DOHH2 (cell line): ENCODE data around the gene CLEC10A.

Source experiments
- EZH2phosphoT487 ChIP-seq: fragments of 200-600 bp; sonication (generic); IDR thresholded peaks from 2 replicates; pipeline ENCODE4 v1.6.1; 2017; ENCODE audit warnings: borderline replicate concordance, mild to moderate bottlenecking, antibody characterized with exemption, low read length, moderate library complexity, mixed read lengths
- TF ChIP-seq, protein P1 (sequence below): fragments of 200-600 bp; sonication (generic); IDR thresholded peaks from one replicate; pipeline ENCODE4 v1.5.1; 2014; ENCODE audit warnings: antibody characterized with exemption, mild to moderate bottlenecking, low read depth, low read length; ENCODE audit not compliant: poor library complexity, severe bottlenecking

DNA sequence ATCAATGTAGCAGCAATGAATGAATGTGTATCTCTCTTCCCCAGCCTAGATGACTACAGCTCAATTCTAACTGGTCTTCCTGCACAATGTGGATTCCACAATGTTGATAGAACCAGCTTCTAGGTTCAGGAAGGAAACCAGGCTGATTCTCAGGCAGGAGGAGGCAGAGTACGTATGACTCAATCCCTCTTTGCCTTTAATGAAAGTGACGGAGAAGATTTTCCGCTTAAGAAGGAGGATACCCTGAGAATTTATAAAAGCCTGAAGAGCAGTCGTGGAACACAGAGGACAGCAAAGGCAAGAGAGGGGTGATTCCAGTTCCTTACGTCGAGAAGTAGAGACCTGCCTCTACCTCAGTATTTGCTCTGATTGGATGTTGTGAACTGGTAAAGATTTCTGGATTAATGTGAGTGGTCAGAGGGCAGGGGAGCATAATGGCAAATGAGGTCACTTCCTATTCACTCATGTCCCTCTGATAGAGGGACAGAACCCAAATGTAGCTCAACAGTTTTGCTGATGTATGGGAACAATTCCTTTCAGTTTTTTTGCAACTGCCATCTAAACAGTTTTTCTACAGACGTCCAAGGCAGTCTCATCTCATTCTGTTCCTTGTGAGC, 21.1 kb downstream of the CLEC10A start:
- TF ChIP-seq, protein P1, sequence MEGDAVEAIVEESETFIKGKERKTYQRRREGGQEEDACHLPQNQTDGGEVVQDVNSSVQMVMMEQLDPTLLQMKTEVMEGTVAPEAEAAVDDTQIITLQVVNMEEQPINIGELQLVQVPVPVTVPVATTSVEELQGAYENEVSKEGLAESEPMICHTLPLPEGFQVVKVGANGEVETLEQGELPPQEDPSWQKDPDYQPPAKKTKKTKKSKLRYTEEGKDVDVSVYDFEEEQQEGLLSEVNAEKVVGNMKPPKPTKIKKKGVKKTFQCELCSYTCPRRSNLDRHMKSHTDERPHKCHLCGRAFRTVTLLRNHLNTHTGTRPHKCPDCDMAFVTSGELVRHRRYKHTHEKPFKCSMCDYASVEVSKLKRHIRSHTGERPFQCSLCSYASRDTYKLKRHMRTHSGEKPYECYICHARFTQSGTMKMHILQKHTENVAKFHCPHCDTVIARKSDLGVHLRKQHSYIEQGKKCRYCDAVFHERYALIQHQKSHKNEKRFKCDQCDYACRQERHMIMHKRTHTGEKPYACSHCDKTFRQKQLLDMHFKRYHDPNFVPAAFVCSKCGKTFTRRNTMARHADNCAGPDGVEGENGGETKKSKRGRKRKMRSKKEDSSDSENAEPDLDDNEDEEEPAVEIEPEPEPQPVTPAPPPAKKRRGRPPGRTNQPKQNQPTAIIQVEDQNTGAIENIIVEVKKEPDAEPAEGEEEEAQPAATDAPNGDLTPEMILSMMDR, result no peak
- TF ChIP-seq EZH2phosphoT487, result no peak
